GM19397 (cell line): ENCODE data around the gene NINL.
"Not testable (repeated sequence)": the region's sequence is repeated elsewhere in the genome, so short reads cannot be mapped to it uniquely, and the experiment has no call there.

Source experiments
- ATAC-seq: cut with Tn5 transposase; IDR thresholded peaks from one replicate; pipeline ENCODE4 v1.9.1; 2021; ENCODE audit warnings: mild to moderate bottlenecking, moderate library complexity; ENCODE audit not compliant: unreplicated experiment

Gene NINL

DNA sequence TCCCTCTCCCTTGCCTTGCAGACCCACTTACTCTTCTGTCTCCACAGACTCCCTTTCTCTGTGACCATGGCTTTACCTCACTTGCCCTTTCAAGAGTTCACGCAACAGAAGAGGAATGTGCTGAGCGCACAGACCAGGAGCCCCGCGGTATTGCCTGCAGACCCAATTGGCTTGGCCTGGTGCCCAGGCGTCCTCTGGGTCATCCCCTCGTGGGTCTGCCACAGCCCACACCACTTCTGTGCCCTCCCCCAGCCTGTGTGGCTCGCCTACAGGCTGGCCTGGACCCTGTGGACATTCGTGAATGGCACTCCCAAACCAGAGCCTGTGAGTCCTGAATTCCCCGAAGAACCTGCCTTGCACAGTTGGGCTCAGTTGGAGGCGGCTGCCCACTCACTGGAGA is 15.3 kb upstream of the NINL start:
- ATAC-seq, result no peak

DNA sequence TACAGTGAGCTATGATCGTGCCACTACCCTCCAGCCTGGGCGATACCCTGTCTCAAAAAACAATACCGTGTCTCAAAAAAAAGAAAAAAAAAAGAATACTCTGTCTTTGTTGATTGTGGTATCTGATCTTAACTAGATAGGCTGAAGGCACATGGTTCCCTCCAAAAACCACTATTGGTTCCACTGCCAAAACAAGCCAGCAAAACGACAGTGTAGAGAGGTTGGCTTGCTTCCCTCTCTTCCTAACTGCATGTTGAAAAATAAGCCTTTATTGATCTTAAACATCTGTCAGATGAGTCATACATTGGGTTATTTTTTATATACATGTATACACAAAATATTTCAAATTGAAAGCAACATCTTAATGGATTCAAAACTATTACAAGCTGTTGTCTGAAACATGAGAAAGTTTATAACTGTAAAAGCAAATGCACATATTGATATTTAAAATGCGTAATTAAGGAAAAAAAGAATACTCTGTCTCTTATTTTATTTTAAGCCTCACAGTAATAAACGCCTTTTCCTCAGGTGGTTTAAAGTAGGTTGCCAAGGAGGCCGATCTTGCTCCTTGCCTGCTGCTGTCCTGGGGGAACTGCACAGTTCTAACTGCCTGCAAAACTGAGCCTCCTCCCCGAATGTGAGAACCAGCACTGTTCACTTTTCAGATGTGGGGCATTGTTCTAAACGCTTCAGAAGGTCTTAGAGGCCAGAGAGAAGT is 7.0 kb upstream of the NINL start:
- ATAC-seq, result no peak

DNA sequence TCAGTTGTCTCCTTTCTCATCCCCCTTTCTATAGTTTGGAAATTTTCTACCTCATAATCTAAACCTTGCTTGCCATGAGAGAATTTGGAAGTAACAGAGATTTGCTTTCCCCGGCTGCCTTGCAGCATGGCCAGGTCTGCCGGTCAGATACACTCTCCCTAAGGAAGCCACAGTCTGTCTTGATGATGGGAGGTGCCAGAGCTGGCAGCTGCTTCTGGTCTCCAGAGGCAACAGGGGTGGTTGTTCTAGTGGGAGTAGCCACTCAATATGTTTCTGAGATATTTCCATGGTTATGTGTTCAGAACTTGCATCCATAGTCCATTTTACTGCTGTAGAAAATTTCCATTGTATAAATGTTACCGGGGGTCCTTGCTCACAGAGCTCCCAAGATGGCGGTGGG is 5.4 kb upstream of the NINL start:
- not testable (repeated sequence) for ATAC-seq

DNA sequence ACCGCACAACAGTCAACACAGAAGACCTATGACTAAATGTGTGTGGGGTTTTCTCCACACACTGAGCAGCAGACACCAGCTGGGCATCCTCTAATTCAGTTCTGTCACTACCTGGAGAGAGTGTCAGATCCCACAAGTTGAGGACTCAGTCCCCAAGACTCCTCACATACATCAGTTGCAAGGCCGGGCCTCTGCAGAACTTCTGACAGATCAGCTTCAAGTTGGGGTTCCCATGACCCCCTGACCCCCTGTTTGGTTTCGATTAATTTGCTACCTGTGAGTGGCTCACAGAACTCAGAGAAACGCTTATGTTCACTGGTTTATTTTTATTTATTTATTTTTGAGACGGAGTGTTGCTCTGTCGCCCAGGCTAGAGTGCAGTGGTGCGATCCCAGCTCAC is 3.2 kb upstream of the NINL start:
- ATAC-seq, result no peak

DNA sequence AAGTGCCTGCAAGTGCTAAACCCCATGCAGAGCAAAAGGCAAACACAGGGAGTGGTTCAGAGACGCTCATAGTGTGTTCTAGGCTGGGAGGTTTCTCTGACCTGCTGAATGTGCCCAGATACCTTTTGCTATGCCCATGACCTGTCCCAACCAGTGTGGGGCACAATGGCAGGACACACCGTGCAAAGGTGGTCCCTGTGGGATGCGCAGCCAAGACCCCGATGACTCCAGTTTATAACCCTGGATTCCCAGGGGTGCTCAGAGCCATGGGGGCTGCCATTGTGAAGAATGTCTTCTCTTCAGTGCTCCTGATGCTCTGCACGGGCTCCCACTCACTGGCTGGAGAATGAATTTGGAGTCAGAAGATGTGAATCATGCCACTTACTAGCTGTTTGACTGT is 2.2 kb upstream of the NINL start:
- no peak for ATAC-seq

DNA sequence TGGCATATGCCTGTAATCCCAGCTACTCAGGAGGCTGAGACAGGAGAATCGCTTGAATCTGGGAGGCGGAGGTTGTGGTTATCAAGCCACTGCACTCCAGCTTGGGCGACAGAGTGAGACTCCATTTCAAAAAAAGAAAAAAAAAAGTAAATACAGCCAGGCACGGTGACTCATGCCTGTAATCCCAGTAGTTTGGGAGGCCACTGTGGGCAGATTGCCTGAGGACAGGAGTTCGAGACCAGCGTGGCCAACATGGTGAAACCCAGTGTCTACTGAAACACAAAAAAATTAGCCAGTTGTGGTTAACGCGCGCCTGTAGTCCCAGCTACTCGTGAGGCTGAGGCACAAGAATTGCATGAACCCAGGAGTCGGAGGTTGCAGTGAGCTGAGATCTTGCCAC is 1.5 kb upstream of the NINL start:
- no peak for ATAC-seq

DNA sequence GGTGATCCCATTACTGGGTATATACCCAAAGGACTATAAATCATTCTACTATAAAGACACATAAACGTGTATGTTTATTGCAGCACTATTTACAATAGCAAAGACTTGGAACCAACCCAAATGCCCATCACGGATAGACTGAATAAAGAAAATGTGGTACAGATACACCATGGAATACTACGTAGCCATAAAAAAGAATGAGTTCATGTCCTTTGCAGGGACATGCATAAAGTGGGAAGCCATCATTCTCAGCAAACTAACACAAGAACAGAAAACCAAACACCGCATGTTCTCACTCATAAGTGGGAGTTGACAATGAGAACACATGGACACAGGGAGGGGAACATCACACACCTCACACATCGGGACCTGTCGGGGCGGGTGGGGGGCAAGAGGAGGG is 1.7 kb downstream of the NINL start:
- ATAC-seq, result not testable (repeated sequence)

DNA sequence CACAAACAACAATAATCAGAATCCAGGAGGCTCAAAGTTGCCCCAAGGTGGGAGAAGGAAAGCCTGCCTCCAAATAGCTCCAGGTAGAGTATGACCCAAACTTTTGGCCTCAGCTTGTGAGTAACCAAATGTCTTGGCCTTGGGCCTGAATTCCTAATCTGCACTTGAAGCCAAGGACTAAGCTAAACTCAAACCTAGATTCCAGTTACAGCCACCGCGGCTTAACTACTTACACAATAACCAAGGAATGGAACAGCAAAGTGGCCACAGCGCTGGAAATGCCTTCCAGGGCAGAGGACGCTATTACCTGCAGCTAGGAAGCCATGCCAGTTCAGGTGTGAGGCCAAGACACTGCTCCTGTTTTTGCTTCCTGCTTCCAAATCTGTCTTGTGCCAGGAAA is 4.6 kb downstream of the NINL start:
- no peak for ATAC-seq

DNA sequence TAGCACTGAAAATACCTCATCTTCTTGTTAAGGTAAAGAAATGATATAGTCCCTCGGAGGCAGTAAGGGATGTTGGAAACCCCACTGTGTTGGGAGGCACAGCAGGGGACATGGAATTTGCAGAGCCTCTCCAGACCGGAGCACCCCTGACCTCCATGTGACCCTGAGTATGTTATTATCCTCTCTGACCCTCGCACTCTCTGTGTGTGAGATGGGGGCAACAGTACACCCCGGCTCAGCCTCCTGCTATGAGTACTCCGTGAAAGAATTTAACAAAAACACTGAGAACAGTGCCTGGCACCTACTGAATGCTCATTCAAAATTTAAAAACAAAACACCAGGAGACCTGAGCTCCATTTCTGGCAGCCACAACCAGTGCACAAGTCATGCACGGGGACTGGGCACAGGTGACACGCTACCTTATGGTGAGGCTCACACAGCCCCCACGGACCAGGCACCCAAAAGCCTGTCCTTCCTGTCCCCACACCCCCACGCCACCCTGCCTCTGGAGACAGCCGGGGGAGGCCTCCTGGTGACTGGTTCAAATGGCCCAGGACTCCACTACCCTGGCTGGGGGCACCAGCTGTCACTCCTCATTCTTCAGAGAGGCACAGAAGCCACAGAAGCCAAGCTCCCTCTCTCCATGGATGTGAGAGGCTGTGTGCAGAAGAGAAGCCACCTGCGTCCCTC is 6.1 kb downstream of the NINL start:
- no peak for ATAC-seq

DNA sequence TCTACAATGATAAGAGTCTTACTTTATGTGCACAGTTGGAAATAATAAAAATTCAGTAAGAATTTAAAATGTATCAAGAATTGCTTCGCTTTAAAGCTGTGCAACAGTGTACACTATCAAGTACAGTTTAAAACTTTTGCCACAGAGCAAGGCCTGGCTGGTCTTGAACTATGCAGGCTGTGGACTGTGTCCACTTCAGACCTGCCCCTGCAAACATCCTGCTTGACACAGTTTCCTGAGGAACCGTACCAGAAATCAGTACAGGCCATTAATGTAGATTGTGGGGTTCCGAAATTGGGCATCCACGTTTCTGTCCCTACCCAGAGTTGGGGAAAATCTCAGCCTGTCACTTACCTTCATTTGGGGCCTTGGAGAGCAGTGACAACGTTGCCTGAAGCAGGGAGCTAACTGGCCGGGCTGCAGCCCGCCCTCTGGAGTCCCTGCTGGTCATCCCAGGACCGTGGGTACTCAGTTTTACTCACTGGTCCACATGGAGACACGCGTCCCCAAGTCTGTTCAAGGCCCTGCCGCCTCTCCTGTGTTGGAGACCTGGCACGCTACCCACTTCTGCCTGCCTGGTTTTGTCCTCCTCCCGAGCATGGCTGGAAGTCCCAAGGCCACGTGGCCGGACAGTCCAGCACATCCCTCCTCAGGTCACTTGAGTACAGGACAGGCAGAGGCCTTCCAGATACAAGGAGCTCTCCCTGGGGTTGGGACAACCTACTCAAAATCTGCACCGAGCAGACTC is 8.4 kb downstream of the NINL start:
- ATAC-seq, result no peak

DNA sequence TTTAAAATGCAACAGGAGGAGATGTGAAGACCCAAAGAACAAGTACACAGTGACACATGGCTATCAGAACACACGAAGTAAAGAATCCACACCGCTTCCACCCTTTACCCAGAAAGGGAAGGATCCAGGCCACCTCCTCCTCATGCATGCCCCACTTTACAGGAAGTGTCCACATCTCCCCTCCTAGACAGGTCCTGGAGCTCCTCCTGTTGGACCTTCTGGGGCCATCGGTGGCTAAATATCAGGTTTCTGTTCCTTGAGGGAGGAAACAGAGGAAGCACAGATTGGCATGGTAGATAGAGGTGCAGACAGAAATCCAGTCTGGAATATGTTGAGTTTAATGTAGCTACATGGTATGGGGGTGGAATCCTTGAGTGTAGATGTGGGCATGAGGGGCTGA is 10.9 kb downstream of the NINL start:
- ATAC-seq, result no peak

DNA sequence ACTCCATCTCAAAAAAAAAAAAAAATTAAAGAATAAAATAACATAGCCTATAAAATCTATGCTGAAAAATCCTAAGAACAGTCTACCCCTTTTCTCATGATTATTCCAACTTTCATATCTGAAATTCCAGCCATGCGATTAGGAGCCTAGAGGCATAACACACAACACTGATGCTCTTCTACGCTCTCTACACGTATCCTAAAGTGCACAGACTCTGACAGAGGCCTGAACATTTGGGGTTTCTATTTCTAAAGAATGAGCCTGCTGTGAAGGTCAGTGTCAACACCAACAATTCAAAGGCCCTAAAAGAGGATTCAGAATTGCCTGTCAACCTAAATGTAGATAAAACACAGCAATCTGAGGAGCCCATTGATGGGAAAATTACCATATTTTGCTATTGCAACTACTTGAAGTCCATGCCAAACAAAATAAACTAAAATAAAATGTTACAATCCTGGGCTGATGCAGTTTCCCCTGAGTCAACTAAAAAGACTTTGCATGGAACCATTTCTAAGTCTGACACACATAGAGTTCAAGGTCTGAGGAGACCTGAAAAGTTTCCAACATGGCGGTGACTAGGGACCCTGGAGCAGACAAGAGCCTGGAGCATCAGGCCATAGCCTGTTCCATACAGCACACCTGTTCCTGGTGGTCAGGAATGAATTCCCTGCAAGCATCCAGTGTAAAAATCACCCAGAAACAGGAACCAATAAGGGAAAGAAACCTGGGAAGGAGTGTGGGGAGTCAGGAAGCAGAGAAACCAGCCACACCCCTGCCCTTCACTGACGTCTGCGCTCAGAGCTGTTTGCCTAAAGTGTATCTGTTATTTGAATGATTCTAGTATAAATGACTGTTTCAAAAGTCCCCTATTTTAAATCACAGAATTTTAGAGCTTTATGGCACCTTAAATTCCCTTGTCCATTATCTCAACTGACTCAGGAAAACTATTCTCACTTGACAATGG is 11.8 kb downstream of the NINL start:
- no peak for ATAC-seq

DNA sequence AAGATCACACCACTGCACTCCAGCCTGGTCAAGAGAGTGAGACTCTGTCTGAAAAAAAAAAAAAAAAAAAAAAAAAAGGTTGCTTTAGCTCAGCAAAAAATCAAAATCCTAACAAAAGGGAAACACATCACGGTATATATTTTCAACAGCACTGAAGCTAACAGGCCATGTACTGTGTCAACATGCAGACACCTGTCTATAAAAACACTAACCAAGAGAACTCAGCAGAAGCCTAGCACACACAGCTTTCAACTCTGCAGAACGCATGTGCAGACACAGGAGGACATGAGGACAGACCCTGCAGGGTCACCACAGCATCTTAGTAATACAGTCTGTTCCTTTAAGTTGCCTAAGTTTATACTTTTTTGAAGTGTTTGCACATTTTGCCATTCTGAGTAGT is 13.5 kb downstream of the NINL start:
- no peak for ATAC-seq

DNA sequence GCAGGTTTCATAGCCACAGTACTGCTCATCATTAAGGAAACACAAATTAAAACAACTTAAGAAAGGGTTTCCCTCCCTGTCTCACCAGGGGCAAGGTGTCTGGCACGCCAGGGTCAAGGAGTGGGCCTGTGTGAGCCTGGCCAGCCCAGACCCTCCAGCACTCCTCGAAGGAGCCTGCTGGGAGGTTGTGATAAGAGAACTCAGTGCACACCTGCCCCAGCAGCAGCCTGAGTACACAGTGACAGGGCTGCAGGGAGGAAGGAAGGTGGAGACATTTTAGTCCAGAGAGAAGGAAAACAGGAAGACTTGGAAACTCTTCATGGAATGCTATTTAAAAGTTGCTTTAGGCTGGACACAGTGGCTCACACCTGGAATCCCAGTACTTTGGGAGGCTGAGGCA is 14.1 kb downstream of the NINL start:
- ATAC-seq, result no peak

DNA sequence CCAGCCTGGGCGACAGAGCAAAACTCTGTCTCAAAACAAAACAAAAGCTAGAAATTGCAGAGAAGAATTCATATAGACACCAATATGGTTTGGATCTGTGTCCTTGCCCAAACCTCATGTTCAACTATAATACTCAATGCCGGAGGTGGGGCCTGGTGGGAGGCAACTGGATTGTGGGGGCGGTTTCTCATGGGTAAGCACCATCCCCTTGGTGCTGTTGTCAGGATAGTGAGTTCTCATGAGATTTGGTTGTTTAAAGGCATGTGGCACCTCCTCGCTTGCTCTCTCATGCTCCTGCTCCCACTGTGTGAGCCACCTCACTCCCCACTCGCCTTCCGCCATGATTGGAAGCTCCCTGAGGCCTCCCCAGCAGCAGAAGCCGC is 15.2 kb downstream of the NINL start:
- ATAC-seq, result no peak

DNA sequence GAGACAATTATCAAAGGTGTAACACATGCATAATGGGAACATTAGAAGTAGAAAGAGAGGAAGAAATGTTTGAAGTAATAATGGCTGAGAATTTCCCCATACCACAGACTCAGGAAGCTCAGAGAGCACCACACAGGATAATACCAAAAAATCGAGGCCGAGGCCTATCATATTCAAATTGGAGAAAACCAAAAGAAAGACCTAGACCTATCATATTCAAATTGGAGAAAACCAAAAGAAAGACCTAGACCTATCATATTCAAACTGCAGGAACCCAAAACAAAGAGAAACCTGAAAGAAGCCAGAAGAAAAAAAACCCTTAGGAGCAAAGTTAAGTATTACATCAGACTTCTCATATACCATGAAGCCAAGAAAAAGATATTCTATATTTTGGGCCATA is 18.0 kb downstream of the NINL start:
- no peak for ATAC-seq

DNA sequence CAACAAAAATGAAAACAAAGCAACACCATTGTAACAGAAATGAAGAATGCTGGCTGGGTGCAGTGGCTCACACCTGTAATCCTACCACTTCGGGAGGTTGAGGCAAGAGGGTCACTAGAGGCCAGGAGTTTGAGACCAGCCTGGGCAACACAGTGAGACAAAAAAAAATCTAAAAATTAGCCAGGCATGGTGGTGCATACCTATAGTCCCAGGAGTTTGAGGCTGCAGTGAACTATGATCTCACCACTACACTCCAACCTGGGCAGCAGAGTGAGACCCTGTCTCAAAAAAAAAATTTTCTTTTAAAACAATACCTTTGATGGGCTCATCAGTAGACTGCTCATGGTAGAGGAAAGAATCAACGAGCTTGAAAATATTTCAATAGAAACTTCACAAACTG is 18.5 kb downstream of the NINL start:
- ATAC-seq, result no peak

DNA sequence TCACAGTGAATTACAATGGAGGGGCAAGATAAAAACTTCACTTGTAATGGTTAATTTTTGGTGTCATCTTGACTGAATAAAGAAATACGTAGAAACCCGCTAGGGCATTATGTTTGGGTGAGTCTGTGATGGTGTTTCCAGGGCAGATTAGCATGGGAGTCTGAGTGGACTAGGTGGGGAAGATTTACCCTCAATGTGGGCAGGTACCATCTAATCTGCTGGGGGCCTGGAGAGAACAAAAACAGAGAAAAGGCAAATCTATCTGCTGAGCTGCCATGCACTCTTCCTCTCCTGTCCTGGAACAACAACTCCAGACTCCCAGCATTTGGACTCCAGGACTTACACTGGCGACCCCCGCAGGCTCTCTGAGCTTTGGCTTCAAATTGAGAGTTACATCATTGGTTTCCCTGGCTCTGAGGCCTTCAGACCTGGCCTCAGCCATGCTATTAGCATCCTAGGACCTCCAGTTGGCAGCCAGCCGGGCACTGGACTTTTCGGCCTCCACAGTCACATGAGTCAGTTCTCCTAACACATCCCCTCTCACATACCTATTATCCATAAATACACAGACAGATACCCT is 19.7 kb downstream of the NINL start:
- ATAC-seq, result no peak

DNA sequence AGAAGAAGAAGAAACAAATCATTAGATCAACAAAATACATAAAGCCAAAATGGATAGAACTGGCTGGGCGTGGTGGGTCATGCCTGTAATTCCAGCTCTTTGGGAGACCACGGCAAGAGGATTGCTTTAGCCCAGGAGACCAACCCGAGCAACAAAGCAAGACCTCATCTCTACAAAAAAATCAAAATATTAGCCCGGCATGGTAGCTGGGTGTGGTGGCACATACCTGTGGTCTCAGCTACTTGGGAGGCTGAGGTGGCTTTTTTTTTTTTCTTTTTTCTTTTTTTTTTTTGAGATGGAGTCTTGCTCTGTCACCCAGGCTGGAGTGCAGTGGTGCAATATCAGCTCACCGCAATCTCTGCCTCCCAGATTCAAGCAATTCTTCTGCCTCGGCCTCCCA is 21.5 kb downstream of the NINL start:
- no peak for ATAC-seq

DNA sequence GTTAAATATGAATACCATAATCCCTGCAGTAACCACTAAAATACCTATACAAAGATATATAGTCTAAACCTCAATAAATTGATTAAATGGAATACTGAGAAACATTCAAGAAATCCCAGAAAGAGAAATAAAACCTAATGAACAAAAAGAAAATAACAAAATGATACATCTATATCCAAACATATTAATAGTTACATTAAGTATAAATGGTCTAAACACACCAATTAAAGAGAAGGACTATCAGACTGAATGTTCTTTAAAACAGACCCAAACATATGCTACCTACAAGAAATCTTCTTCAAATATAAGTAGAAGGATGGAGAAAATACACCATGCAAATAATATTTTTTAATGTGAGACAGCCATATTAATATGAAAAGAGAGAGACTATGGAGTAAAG is 22.0 kb downstream of the NINL start:
- ATAC-seq, result no peak

DNA sequence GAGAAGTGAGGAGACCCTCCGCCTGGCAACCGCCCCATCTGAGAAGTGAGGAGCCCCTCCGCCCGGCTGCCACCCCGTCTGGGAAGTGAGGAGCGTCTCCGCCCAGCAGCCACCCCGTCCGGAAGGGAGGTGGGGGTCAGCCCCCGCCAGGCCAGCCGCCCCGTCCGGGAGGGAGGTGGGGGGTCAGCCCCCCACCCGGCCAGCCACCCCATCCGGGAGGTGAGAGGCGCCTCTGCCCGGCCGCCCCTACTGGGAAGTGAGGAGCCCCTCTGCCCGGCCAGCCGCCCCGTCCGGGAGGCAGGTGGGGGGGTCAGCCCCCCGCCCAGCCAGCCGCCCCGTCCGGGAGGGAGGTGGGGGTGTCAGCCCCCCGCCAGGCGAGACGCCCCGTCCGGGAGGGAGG is 23.6 kb downstream of the NINL start:
- ATAC-seq, result not testable (repeated sequence)
